H1 (cell line): ENCODE measurements around the gene USP13. TPM values are rescaled to one million over a fixed set of nuclear protein-coding genes. Genes with fewer than 3 reads are reported as not detected.

Source experiments
- CTCF ChIA-PET: fragments of 300-600 bp; sonication (Branson Sonifier 250); formaldehyde crosslinking; loops from one replicate; lab custom pipeline; 2021; ENCODE audit not compliant: partially characterized antibody; lab: Charles Lee
- POLR2A ChIA-PET: fragments of 300-600 bp; sonication (Branson Sonifier 250); formaldehyde crosslinking; loops from one replicate; lab custom pipeline; 2021; ENCODE audit warnings: inconsistent platforms; ENCODE audit not compliant: partially characterized antibody; lab: Charles Lee
- DNase-seq, 2 experiments: peaks; one replicate each; pipeline versions ENCODE4 v3.0.0 to v3.0.0-alpha.2; 2010 to 2022; ENCODE audit warnings: low spot score in 2 of 2, low read depth in 1 of 2, mixed read lengths in 1 of 2
- FAIRE-seq: peaks from 2 replicates; lab custom pipeline; 2011; peaks lifted over from hg19 to GRCh38; lab: Jason Lieb, UNC
- H2AFZ ChIP-seq: 2 replicates; pipeline ENCODE4 v1.8.1; 2012; ENCODE audit warnings: low read length, inconsistent platforms
- H2AK5ac ChIP-seq: 2 replicates; pipeline ENCODE4 v1.6.1; 2013; ENCODE audit warnings: low read depth, low read length
- H2BK120ac ChIP-seq: replicated peaks from 2 replicates; pipeline ENCODE3; 2013; ENCODE audit warnings: low read depth, low read length, inconsistent platforms
- H2BK12ac ChIP-seq: 2 replicates; pipeline ENCODE4 v1.6.1; 2013; ENCODE audit warnings: low read depth, low read length
- H2BK15ac ChIP-seq: 2 replicates; pipeline ENCODE4 v1.6.1; 2013; ENCODE audit warnings: low read length
- H2BK20ac ChIP-seq: 2 replicates; pipeline ENCODE4 v1.6.1; 2013; ENCODE audit warnings: low read length
- H2BK5ac ChIP-seq: 2 replicates; pipeline ENCODE4 v1.6.1; 2013; ENCODE audit warnings: low read depth, low read length
- H3K14ac ChIP-seq: 2 replicates; pipeline ENCODE4 v1.6.1; 2013; ENCODE audit warnings: inconsistent platforms; ENCODE audit not compliant: insufficient read length
- H3K18ac ChIP-seq: 2 replicates; pipeline ENCODE4 v1.6.1; 2013; ENCODE audit warnings: low read length; ENCODE audit errors: extremely low read depth
- H3K23ac ChIP-seq: 2 replicates; pipeline ENCODE4 v1.6.1; 2013; ENCODE audit warnings: inconsistent platforms; ENCODE audit not compliant: insufficient read length
- H3K23me2 ChIP-seq: 2 replicates; pipeline ENCODE4 v1.6.1; 2013; ENCODE audit warnings: low read depth, low read length
- H3K27ac ChIP-seq: 2 replicates; pipeline ENCODE4 v1.6.1; 2011; ENCODE audit warnings: low read depth, low read length, inconsistent platforms
- H3K27me3 ChIP-seq, 4 experiments: replicated peaks in 1 of 4; 1 replicate in 1 of 4; 2 replicates in 3 of 4; pipeline versions ENCODE4 v1.6.1 to v1.8.1; 2011 to 2013; ENCODE audit warnings: low read length in 3 of 4, mild to moderate bottlenecking in 3 of 4, inconsistent platforms in 2 of 4, mixed read lengths in 2 of 4, moderate library complexity in 1 of 4; ENCODE audit not compliant: control insufficient read depth in 3 of 4, insufficient read depth in 3 of 4; ENCODE audit errors: extremely low read depth in 1 of 4
- H3K36me3 ChIP-seq, 4 experiments: 2 replicates each; pipeline versions ENCODE4 v1.6.1 to v1.8.1; 2011 to 2013; ENCODE audit warnings: mild to moderate bottlenecking in 4 of 4, low read length in 3 of 4, moderate library complexity in 2 of 4, control low read depth in 1 of 4, inconsistent platforms in 1 of 4; ENCODE audit not compliant: insufficient read depth in 4 of 4, control insufficient read depth in 2 of 4
- H3K4ac ChIP-seq: replicated peaks from 2 replicates; pipeline ENCODE3; 2013; ENCODE audit warnings: low read length, low read depth, mixed read lengths, inconsistent platforms; ENCODE audit not compliant: insufficient read length
- H3K4me1 ChIP-seq, 4 experiments: replicated peaks in 1 of 4; 1 replicate in 1 of 4; 2 replicates in 3 of 4; pipeline versions ENCODE4 v1.6.1 to v1.8.1; 2011 to 2013; ENCODE audit warnings: low read length in 3 of 4, inconsistent platforms in 2 of 4, mixed read lengths in 1 of 4; ENCODE audit not compliant: insufficient read depth in 4 of 4, control insufficient read depth in 3 of 4
- H3K4me2 ChIP-seq, 2 experiments: 2 replicates each; pipeline versions ENCODE4 v1.6.1 to v1.8.1; 2011 to 2013; ENCODE audit warnings: low read depth in 2 of 2, low read length in 2 of 2, control low read depth in 1 of 2, inconsistent platforms in 1 of 2, mild to moderate bottlenecking in 1 of 2; ENCODE audit not compliant: insufficient read depth in 1 of 2
- H3K4me3 ChIP-seq, 4 experiments: fragments of 200-600, 300-600 bp in 1 of 4; sonication (generic), shearing (Covaris generic), sonication (Bioruptor Twin) in 1 of 4; 2 replicates each; pipeline versions ENCODE4 v1.5.1 to v1.8.1; 2011 to 2016; ENCODE audit warnings: low read length in 4 of 4, low read depth in 3 of 4, control low read depth in 2 of 4, inconsistent platforms in 2 of 4, mild to moderate bottlenecking in 2 of 4, mixed read lengths in 1 of 4, moderate library complexity in 1 of 4; ENCODE audit not compliant: insufficient read depth in 2 of 4; ENCODE audit errors: extremely low read depth in 1 of 4
- H3K56ac ChIP-seq: replicated peaks from 2 replicates; pipeline ENCODE3; 2013; ENCODE audit warnings: low read depth, mild to moderate bottlenecking, mixed read lengths, low read length, inconsistent platforms; ENCODE audit not compliant: insufficient read length
- H3K79me1 ChIP-seq: 2 replicates; pipeline ENCODE4 v1.6.1; 2013; ENCODE audit warnings: low read depth, low read length, control low read depth
- H3K79me2 ChIP-seq, 2 experiments: 2 replicates each; pipeline versions ENCODE4 v1.6.1 to v1.8.1; 2012 to 2013; ENCODE audit warnings: low read length in 2 of 2, mild to moderate bottlenecking in 2 of 2, inconsistent platforms in 1 of 2; ENCODE audit not compliant: insufficient read depth in 2 of 2, control insufficient read depth in 1 of 2
- H3K9ac ChIP-seq, 4 experiments: replicated peaks in 1 of 4; 1 replicate in 1 of 4; 2 replicates in 3 of 4; pipeline versions ENCODE4 v1.6.1 to v1.8.1; 2011 to 2013; ENCODE audit warnings: low read depth in 3 of 4, low read length in 3 of 4, control low read depth in 2 of 4, mild to moderate bottlenecking in 2 of 4, moderate library complexity in 2 of 4, inconsistent platforms in 1 of 4; ENCODE audit errors: extremely low read depth in 1 of 4
- H3K9me3 ChIP-seq, 2 experiments: 2 replicates each; pipeline versions ENCODE4 v1.6.1 to v1.8.1; 2012 to 2013; ENCODE audit warnings: mild to moderate bottlenecking in 2 of 2, moderate library complexity in 2 of 2, control low read depth in 1 of 2, inconsistent platforms in 1 of 2, low read depth in 1 of 2, low read length in 1 of 2, mixed read lengths in 1 of 2; ENCODE audit not compliant: insufficient read depth in 2 of 2
- H4K20me1 ChIP-seq, 2 experiments: replicated peaks in 1 of 2; 2 replicates each; pipeline versions ENCODE3 to v1.8.1; 2011 to 2013; ENCODE audit warnings: inconsistent platforms in 2 of 2, low read length in 2 of 2, mild to moderate bottlenecking in 1 of 2; ENCODE audit not compliant: insufficient read depth in 2 of 2, control insufficient read depth in 1 of 2
- H4K5ac ChIP-seq: 2 replicates; pipeline ENCODE4 v1.6.1; 2013; ENCODE audit warnings: low read length, low read depth, mixed read lengths, inconsistent platforms; ENCODE audit not compliant: insufficient read length
- H4K8ac ChIP-seq: 2 replicates; pipeline ENCODE4 v1.8.0; 2013; ENCODE audit warnings: mild to moderate bottlenecking, moderate library complexity, low read length, inconsistent platforms; ENCODE audit not compliant: insufficient read depth; ENCODE audit errors: extremely low read depth
- H4K91ac ChIP-seq: replicated peaks from 2 replicates; pipeline ENCODE3; 2013; ENCODE audit warnings: low read length, mixed read lengths, inconsistent platforms; ENCODE audit not compliant: insufficient read length
- CBX8 ChIP-seq: fragments of 300-800, 300-1000 bp; sonication (generic); IDR thresholded peaks from 2 replicates; pipeline ENCODE4 v1.7.1; 2016; ENCODE audit warnings: low read depth, low read length, borderline replicate concordance
- GTF2F1 ChIP-seq: IDR thresholded peaks from 2 replicates; pipeline ENCODE4 v1.6.1; 2012; ENCODE audit warnings: low read depth, low read length, improper control_type of control experiment, borderline replicate concordance
- NANOG ChIP-seq: IDR thresholded peaks from 2 replicates; pipeline ENCODE4 v1.6.1; 2011; ENCODE audit warnings: low read length, low read depth, mild to moderate bottlenecking, inconsistent platforms; ENCODE audit not compliant: insufficient read depth, poor library complexity, severe bottlenecking
- POLR2A ChIP-seq, 2 experiments: IDR thresholded peaks; 1 replicate in 1 of 2; 2 replicates in 1 of 2; pipeline ENCODE4 v1.6.1; 2011; ENCODE audit warnings: low read depth in 2 of 2, low read length in 2 of 2, mild to moderate bottlenecking in 2 of 2; ENCODE audit errors: control extremely low read depth in 1 of 2
- SUZ12 ChIP-seq: fragments of 200-600 bp; sonication (generic); IDR thresholded peaks from 2 replicates; pipeline ENCODE4 v1.6.1; 2012; ENCODE audit warnings: mild to moderate bottlenecking, inconsistent platforms, low read length, moderate library complexity, mixed read lengths
- TAF7 ChIP-seq: optimal IDR thresholded peaks from 2 replicates; pipeline ENCODE3; 2011; ENCODE audit warnings: low read depth, mild to moderate bottlenecking, inconsistent platforms, low read length, moderate library complexity, borderline replicate concordance
- YY1 ChIP-seq: IDR thresholded peaks from 2 replicates; pipeline ENCODE4 v1.6.1; 2011; ENCODE audit warnings: low read depth, mild to moderate bottlenecking, low read length
- ZNF274 ChIP-seq: IDR thresholded peaks from 2 replicates; pipeline ENCODE4 v1.7.0; 2012; ENCODE audit warnings: low read length, borderline replicate concordance; ENCODE audit errors: extremely low read depth
- WGBS, 2 experiments: shearing (Covaris generic) in 1 of 2; methylation state at CpG; one replicate each; pipeline versions ENCODE4 v1.1.6 to v1.1.7; 2013 to 2015; ENCODE audit warnings: low lambda C conversion rate in 2 of 2, mixed read lengths in 2 of 2, inconsistent platforms in 1 of 2, low coverage in 1 of 2, missing lambda C conversion rate in 1 of 2; ENCODE audit not compliant: insufficient replicate concordance in 2 of 2, insufficient coverage in 1 of 2, insufficient read length in 1 of 2; ENCODE audit errors: extremely low coverage in 1 of 2, missing lambda C conversion rate in 1 of 2; 5-methylcytosine and 5-hydroxymethylcytosine counted together
- polyA plus RNA-seq, 7 experiments: library from polyadenylated mRNA; depleted of rRNA in 3 of 7; stranded (reverse) in 5 of 7; unstranded in 2 of 7; fragments of >200 nt in 5 of 7; fragments of 200-250 nt in 2 of 7; gene quantifications; 1 replicate in 5 of 7; 2 replicates in 1 of 7; 4 replicates in 1 of 7; pipeline versions ENCODE4 v1.2.1 to v1.2.3, GENCODE V29; 2011 to 2013; ENCODE audit warnings: missing spikeins in 2 of 7, mixed read lengths in 2 of 7
- total RNA-seq: library from RNA; stranded (reverse); fragmentation: NEBNext Ultra II Directional; extraction: Animal tissue kit (Norgen Biotek cat#: 25700); gene quantifications from 2 replicates; pipeline ENCODE4 v1.2.1, GENCODE V29; 2021

USP13 gene
- total and polyA plus RNA-seq, 2 of the 8 experiments (the other 6 are each of a cell fraction or from before 2014, with no cell fraction given), result 7.9 to 25.9 TPM

- no peaks in the 10 kb centered on the region for H3K79me1 ChIP-seq
- H3K36me3 ChIP-seq, result peaks cover 0 to 14% (median 7%) of the 10 kb centered on the region in 4 experiments; a peak in 5 of 8 replicates
- no peak overlapping the region for H3K56ac ChIP-seq
- H4K5ac ChIP-seq, result no peak overlapping the region
- FAIRE-seq (no peak), DNase-seq (no peak)
- H3K23me2 ChIP-seq, result no peaks in the 10 kb centered on the region; the same call in 1 of the 2 replicates
- no peak overlapping the region for H2BK12ac ChIP-seq
- peaks cover 0 to 2% of the 10 kb centered on the region in 2 experiments; a peak in 1 of 4 replicates for H3K79me2 ChIP-seq
- no peak overlapping the region for H2AFZ ChIP-seq
- H3K9me3 ChIP-seq, result no peaks in the 10 kb centered on the region
- H3K4ac ChIP-seq, result no peak overlapping the region
- no peak overlapping the region for H3K4me3 ChIP-seq
- no peaks in the 10 kb centered on the region for H3K27me3 ChIP-seq
- POLR2A ChIA-PET, result no interaction called here
- H4K91ac ChIP-seq, result no peak overlapping the region
- no peak overlapping the region for H2BK15ac ChIP-seq
- TF ChIP-seq NANOG, result no peak
- TF ChIP-seq POLR2A (IDR thresholded peaks at IDR 0.05; ENCODE audit: control extremely low read depth in 1 of 2, low read depth in 2 of 2, low read length in 2 of 2), result no peak
- no peak for TF ChIP-seq CBX8
- TF ChIP-seq SUZ12, result no peak
- no peak for TF ChIP-seq YY1
- no peak for TF ChIP-seq TAF7
- TF ChIP-seq GTF2F1, result no peak
- TF ChIP-seq ZNF274, result no peak
- no peaks in the 10 kb centered on the region for H3K4me1 ChIP-seq
- 82% methylated on average over 2 of the region's 2 CpGs; no CpG with 5 or more reads in 1 of the 2 experiments for WGBS, 2 experiments
- H3K23ac ChIP-seq, result no peak overlapping the region
- no peak overlapping the region for H3K14ac ChIP-seq
- no peak overlapping the region for H3K18ac ChIP-seq
- no peak overlapping the region for H2BK120ac ChIP-seq
- no peak overlapping the region for H3K9ac ChIP-seq
- no peak overlapping the region for H3K4me2 ChIP-seq
- H2BK20ac ChIP-seq, result no peak overlapping the region
- no peak overlapping the region for H2BK5ac ChIP-seq
- no peak overlapping the region for H4K8ac ChIP-seq
- CTCF ChIA-PET, result interaction anchor here (2.1 kb wide), 1 partner anchor 36 kb away, joined by 9 read pairs; no protein-coding TSS in a partner anchor
- no peak overlapping the region for H3K27ac ChIP-seq
- H2AK5ac ChIP-seq, result no peak overlapping the region
- no peaks in the 10 kb centered on the region for H4K20me1 ChIP-seq
Observed at GRCh38 chr3:179613807-179614206, 39.0 kb upstream of the USP13 start.
